Measurements from ENCODE around the gene MMUT. TPM values are rescaled to one million over a fixed set of nuclear protein-coding genes. Genes with fewer than 3 reads are reported as not detected.

Gene MMUT
- total and polyA plus RNA-seq, 10 of the 15 experiments (the other 5 are each of a cell fraction or from before 2014, with no cell fraction given) = 6.6 to 21.5 (median 13.5) TPM

DNA sequence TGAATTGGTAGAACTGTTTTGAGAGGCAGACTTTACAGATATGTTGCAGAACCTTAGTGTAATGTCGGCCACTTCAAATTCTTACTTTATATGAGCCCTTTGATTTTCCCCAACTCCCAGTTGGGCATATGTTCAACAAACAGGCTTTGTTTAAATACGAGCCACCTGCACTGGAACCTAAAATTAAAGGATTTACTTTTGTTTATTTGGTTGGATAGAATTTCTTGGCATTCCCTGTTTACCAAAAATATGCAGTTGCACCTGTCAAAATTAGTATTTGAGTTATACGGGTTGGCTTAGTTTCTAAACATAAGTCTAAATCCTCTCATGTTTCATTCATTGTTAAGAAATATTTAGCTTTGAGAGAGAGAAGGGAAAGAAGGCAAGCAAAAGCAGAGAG is 34.3 kb upstream of the MMUT start (continued):
- TF ChIP-seq, protein P1, sequence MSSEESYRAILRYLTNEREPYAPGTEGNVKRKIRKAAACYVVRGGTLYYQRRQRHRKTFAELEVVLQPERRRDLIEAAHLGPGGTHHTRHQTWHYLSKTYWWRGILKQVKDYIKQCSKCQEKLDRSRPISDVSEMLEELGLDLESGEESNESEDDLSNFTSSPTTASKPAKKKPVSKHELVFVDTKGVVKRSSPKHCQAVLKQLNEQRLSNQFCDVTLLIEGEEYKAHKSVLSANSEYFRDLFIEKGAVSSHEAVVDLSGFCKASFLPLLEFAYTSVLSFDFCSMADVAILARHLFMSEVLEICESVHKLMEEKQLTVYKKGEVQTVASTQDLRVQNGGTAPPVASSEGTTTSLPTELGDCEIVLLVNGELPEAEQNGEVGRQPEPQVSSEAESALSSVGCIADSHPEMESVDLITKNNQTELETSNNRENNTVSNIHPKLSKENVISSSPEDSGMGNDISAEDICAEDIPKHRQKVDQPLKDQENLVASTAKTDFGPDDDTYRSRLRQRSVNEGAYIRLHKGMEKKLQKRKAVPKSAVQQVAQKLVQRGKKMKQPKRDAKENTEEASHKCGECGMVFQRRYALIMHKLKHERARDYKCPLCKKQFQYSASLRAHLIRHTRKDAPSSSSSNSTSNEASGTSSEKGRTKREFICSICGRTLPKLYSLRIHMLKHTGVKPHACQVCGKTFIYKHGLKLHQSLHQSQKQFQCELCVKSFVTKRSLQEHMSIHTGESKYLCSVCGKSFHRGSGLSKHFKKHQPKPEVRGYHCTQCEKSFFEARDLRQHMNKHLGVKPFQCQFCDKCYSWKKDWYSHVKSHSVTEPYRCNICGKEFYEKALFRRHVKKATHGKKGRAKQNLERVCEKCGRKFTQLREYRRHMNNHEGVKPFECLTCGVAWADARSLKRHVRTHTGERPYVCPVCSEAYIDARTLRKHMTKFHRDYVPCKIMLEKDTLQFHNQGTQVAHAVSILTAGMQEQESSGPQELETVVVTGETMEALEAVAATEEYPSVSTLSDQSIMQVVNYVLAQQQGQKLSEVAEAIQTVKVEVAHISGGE (CRISPR knock-in tag; IDR thresholded peaks at IDR 0.05) = no peak
- TF ChIP-seq CBFB (IDR thresholded peaks at IDR 0.05; ENCODE audit: low read depth) = no peak
- TF ChIP-seq HDAC6 (IDR thresholded peaks at IDR 0.05; ENCODE audit: unreplicated experiment) = no peak
- no peak for TF ChIP-seq PML (IDR thresholded peaks at IDR 0.05; ENCODE audit: low read length)
- no peak for TF ChIP-seq EZH2 (IDR thresholded peaks at IDR 0.05; ENCODE audit: borderline replicate concordance, control insufficient read depth, low read depth, low read length)

DNA sequence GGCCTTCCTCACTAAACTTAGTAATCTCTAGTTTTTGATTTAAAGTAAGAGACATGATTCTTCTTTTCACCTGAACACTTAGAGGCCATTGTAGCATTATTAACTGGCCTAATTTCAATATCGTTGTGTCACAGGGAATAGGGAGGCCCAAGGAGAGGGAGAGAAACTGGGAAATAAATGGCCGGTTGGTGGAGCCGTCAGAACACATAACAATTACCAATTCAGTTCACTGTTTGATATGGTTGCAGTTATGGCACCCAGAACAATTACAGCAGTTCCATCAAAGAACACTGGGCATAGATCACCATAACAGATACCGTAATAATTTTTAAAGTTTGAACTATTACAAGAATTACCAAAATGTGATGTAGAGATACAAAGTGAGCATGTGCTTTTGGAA is 27.6 kb upstream of the MMUT start:
- no peak overlapping the region for H3K4me2 ChIP-seq (ENCODE audit: control insufficient read depth, insufficient read depth)
- FAIRE-seq (no peak), ATAC-seq (no peak), DNase-seq (ENCODE audit: low read depth, low spot score) (no peak)
- no peaks in the 10 kb centered on the region for H4K20me1 ChIP-seq (ENCODE audit: control insufficient read depth, insufficient read depth)
- RAD21 ChIA-PET (ENCODE audit: unreplicated experiment) = no interaction called here
- H3K4me1 ChIP-seq (ENCODE audit: control insufficient read depth, insufficient read depth, low read length) = no peaks in the 10 kb centered on the region
- in situ Hi-C loops (cut with MboI) (no loop called here), intact Hi-C loops (cut with micrococcal nuclease; ENCODE audit: unreplicated experiment) (no loop called here)
- no peak overlapping the region for H3K9ac ChIP-seq (ENCODE audit: control insufficient read depth, insufficient read depth, low read length)
- POLR2A ChIA-PET = no interaction called here
- H3K27ac ChIP-seq (ENCODE audit: control insufficient read depth, insufficient read depth) = no peak overlapping the region
- peaks cover 0 to 4% of the 10 kb centered on the region in 2 experiments; a peak in 2 of 4 replicates for H3K36me3 ChIP-seq (ENCODE audit: control insufficient read depth in 2 of 2, insufficient read depth in 2 of 2, low read length in 1 of 2)
- 97% methylated on average over 4 of the region's 4 CpGs for WGBS (ENCODE audit: insufficient coverage, insufficient replicate concordance, low lambda C conversion rate, missing lambda C conversion rate)
- H3K9me3 ChIP-seq (replicated peaks; ENCODE audit: control insufficient read depth, insufficient read depth, low read length) = no peaks in the 10 kb centered on the region
- H3K4me3 ChIP-seq = no peak overlapping the region
- no peaks in the 10 kb centered on the region for H3K79me2 ChIP-seq (ENCODE audit: control insufficient read depth, insufficient read depth, low read length)
- no peaks in the 10 kb centered on the region for H3K27me3 ChIP-seq (replicated peaks in 1 of 2; ENCODE audit: control insufficient read depth in 2 of 2, insufficient read depth in 2 of 2, low read length in 1 of 2)
- no TSS peak for BruUV-seq (replicated peaks)
- CTCF ChIA-PET = no interaction called here
- SMC1A ChIA-PET (ENCODE audit: uncharacterized antibody, unreplicated experiment) = no interaction called here
- no peak overlapping the region for H2AFZ ChIP-seq (ENCODE audit: control insufficient read depth, low read depth, low read length)
- TF ChIP-seq RBBP5 (conservative IDR thresholded peaks at IDR 0.05) (no peak), ZNF24 (IDR thresholded peaks at IDR 0.05) (no peak), HDGF (IDR thresholded peaks at IDR 0.05) (no peak), NRF1 (conservative IDR thresholded peaks at IDR 0.05; ENCODE audit: low read depth, low read length) (no peak), NFYB (IDR thresholded peaks at IDR 0.05; ENCODE audit: insufficient read depth, low read depth, low read length) (no peak), JUND (IDR thresholded peaks at IDR 0.05; ENCODE audit: low read depth, low read length) (no peak), POLR2AphosphoS2 (IDR thresholded peaks at IDR 0.05; ENCODE audit: low read depth, low read length) (no peak), TCF12 (IDR thresholded peaks at IDR 0.05; ENCODE audit: low read depth, low read length) (no peak)
- TF ChIP-seq, protein P2, sequence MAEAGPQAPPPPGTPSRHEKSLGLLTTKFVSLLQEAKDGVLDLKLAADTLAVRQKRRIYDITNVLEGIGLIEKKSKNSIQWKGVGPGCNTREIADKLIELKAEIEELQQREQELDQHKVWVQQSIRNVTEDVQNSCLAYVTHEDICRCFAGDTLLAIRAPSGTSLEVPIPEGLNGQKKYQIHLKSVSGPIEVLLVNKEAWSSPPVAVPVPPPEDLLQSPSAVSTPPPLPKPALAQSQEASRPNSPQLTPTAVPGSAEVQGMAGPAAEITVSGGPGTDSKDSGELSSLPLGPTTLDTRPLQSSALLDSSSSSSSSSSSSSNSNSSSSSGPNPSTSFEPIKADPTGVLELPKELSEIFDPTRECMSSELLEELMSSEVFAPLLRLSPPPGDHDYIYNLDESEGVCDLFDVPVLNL (IDR thresholded peaks at IDR 0.05; ENCODE audit: low read depth, low read length) = no peak
- TF ChIP-seq, protein P3, sequence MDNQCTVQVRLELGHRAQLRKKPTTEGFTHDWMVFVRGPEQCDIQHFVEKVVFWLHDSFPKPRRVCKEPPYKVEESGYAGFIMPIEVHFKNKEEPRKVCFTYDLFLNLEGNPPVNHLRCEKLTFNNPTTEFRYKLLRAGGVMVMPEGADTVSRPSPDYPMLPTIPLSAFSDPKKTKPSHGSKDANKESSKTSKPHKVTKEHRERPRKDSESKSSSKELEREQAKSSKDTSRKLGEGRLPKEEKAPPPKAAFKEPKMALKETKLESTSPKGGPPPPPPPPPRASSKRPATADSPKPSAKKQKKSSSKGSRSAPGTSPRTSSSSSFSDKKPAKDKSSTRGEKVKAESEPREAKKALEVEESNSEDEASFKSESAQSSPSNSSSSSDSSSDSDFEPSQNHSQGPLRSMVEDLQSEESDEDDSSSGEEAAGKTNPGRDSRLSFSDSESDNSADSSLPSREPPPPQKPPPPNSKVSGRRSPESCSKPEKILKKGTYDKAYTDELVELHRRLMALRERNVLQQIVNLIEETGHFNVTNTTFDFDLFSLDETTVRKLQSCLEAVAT (IDR thresholded peaks at IDR 0.05) = no peak
- TF ChIP-seq, protein P4, sequence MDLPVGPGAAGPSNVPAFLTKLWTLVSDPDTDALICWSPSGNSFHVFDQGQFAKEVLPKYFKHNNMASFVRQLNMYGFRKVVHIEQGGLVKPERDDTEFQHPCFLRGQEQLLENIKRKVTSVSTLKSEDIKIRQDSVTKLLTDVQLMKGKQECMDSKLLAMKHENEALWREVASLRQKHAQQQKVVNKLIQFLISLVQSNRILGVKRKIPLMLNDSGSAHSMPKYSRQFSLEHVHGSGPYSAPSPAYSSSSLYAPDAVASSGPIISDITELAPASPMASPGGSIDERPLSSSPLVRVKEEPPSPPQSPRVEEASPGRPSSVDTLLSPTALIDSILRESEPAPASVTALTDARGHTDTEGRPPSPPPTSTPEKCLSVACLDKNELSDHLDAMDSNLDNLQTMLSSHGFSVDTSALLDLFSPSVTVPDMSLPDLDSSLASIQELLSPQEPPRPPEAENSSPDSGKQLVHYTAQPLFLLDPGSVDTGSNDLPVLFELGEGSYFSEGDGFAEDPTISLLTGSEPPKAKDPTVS (IDR thresholded peaks at IDR 0.05; ENCODE audit: low read depth, low read length) = no peak

Data from GM12878 (cell line).